Renal cortical epithelial cell (primary cell): ENCODE results near the gene MTMR2. TPM values are rescaled to one million over a fixed set of nuclear protein-coding genes. Genes with fewer than 3 reads are reported as not detected.
"Not testable (repeated sequence)": the region's sequence is repeated elsewhere in the genome, so short reads cannot be mapped to it uniquely, and the experiment has no call there.

ENCODE experiments used
- DNase-seq: peaks from one replicate; pipeline ENCODE4 v3.0.0-alpha.2; 2011; ENCODE audit warnings: low read depth
- total RNA-seq: library from RNA; depleted of rRNA; stranded (reverse); fragments of >200 nt; gene quantifications from 2 replicates; pipeline ENCODE4 v1.2.3, GENCODE V29; 2014

MTMR2 gene
- total RNA-seq, 1 donor from 2014 or later, result 67.1 TPM

GRCh38 chr11:95884802-95885201 lies 39.1 kb downstream of the MTMR2 start:
- no peak for DNase-seq

DNA sequence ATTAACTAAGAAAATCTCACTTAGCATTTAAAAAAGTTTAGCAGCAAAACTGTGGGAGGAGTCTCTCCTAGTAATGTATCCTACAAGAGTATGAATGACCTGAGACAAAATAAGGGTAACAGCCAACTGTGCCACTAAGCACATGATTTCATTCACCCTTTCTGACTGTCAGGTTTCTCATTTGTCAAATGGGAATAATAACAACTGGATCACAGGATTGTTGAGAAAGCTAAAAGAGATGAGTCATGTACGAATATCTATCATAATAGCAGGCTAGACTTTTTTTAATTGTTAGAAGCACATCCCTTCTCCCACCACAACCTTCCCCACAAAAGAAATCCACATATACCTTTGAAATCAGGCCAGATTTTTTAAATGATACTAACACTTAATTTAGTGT lies 39.5 kb downstream of the MTMR2 start:
- peak; percentile 88 for DNase-seq

GRCh38 chr11:95883381-95883780 lies 40.5 kb downstream of the MTMR2 start:
- DNase-seq, result no peak

- peak; percentile 99 for DNase-seq
Observed at GRCh38 chr11:95877291-95877690, 46.6 kb downstream of the MTMR2 start.

GRCh38 chr11:95870877-95871276 lies 53.0 kb downstream of the MTMR2 start:
- DNase-seq, result not testable (repeated sequence)

- no peak for DNase-seq
Observed at GRCh38 chr11:95867105-95867504, 56.8 kb downstream of the MTMR2 start.

DNA sequence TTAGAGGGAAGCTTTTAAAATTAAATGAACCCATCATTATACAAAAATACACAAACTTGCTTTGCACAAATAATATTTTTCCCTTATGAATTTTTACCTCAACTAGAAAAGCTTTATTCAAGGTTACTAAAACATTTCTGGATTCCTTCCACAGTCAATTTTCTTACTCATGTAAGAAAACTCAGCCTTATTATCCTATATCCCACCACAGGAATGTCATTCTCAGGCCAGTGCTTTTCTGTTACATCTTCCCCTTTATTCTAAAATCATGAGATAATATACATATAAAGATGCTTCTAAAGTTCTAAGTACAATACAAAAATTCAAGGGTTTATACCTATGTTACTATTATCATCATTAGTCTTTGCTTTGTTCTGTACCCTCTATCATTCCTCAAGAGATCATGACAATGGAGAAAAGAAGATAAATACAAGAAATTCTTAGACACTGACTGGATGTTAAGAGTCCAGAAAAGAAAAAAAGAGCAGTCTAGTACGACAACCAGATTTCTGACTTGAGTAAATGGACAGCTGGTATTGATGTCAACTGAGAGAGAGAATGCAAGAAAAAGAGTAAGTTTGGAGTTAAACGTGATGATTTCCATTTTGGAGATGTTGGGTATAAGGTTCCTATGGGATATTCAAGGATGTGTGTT lies 60.3 kb downstream of the MTMR2 start:
- no peak for DNase-seq

DNA sequence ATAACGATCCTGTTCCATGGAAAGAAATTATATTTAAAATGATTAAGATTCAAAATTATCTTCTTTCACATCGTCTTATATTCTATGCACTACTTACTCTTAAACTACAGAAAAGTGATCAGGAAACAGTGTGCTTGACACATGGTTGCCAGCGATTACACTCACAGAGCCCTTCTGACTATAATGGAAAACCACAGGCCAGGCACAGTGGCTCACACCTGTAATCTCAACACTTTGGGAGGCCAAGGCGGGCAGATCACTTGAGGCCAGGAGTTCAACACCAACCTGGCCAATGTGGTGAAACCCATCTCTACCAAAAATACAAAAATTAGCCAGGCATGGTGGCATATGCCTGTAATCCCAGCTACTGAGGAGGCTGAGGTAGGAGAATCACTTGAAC lies 63.9 kb downstream of the MTMR2 start:
- DNase-seq, result not testable (repeated sequence)

DNA sequence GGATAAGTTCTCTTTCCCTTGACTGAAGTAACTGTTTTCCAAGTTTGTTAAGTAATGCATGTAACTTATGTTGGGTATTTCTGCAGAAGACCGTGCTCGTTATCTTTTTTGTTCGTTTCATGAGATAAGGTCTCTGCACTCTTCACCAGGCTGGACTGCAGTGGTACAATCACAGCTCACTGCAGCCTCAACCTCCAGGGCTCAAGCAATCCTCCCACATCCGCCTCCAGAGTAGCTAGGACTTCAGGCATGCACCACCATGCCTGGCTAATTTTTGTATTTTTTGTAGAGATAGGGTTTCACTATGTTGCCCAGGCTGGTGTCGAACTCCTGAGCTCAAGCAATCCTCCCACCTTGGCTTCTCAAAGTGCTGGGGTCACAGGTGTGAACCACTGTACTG lies 69.5 kb downstream of the MTMR2 start:
- DNase-seq, result not testable (repeated sequence)

DNA sequence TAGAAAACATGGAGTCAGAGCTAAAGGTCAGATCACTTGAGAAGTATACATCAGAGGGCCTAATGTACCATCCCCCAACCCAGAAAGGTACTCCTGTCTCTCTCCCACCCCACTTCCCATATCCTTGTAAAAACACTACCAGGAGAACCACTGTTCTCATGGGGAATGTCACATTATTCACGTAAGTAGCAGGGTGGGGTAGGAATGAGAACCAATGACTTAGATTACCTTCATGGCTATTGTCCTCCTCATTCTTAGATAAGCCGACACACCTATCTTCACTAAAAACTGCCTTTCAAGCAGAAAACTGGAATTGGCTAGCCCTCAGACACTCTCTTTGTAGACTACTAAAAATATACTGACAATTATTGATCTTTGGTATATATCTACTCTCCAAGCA lies 70.0 kb downstream of the MTMR2 start:
- DNase-seq, result no peak

DNA sequence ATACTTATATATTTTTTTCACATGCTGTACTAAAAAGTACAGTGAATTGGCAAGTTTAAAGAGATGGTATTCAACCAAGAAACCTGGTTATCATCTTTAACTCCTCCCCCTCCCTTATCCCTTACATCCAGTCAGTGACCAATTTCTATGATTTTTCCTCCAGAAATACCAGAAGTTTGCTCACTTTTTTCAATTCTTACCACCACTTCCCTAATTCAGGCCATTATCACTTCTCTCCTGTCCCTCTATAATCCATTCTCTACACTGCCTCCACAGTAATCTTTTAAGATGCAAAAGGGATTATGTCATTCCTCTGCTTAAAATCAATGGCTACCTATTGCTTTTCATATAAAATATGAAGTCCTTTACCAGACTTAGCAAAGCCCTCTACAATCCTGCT lies 70.8 kb downstream of the MTMR2 start:
- no peak for DNase-seq

DNA sequence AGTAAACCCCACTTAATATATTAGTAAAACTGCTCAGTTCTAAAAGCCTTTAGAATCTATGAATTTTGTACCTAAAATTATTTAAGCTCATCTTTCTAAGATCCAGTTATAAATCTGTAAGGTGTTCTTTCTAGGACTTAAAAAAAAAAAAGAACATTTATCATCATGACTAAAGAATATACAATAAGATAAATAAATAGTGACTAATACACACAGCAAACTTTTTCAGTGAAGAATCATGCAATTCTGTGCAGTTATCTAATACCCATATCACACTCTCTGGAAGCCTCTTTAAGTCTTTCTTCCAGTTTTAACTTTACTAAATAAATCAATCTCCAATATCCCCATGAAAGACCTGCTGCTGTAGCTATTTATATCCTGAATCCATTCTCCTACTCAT lies 73.8 kb downstream of the MTMR2 start:
- no peak for DNase-seq

- DNase-seq, result peak; percentile 88
Observed at GRCh38 chr11:95849087-95849825, 74.7 kb downstream of the MTMR2 start.

DNA sequence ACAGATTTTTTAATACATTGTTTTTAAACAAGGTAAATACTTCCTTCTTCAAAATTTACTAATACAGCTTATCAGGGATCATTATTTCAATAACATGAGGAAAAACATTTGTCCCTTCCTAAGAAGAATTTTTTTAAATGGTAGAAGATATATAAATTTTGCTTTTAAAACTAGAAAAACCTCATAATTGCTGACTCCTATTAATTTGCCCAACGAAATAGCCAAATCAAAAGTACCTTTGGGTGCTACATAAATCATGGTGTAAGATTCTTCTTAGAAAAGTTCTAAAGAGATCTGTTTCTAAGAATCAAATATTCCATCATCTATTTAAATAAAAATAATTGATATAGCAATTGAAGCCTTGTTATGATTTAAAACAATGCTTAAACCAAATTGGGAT lies 78.7 kb downstream of the MTMR2 start:
- DNase-seq, result no peak

DNA sequence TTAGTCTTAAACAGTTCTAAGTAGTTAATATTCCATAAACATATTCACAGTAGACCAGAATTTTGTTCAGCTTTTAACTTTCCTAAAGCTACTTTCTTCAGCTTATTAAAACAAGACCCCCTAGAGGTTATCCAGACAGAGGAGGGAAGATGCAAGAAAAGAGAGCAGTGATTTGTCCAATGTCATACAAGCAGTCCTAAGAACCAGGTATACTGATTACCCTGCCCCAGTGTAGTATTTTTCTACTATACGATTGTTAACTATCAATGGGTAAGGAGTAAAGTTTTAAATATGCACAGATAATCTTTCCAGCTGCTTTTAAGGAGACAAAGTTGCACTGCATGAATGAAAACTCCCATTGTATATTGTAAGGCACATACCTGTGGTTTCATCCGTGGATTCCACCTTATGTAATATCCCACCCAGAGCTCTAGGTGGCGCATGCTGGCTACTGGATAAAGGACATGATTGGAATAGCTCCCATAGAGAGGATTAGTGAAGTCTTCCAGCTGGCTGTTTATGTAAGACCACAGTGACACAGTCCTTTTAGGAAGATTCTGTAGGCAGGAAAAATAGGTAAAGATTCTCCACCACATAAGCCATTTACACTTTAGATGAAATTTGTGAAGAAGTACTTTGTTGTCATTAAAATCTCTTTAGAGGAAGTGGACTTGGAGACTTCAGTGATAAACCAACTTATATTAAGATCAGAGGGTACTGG lies 88.0 kb downstream of the MTMR2 start:
- peak; percentile 85 for DNase-seq

GRCh38 chr11:95835351-95835750 lies 88.6 kb downstream of the MTMR2 start:
- DNase-seq, result no peak

DNA sequence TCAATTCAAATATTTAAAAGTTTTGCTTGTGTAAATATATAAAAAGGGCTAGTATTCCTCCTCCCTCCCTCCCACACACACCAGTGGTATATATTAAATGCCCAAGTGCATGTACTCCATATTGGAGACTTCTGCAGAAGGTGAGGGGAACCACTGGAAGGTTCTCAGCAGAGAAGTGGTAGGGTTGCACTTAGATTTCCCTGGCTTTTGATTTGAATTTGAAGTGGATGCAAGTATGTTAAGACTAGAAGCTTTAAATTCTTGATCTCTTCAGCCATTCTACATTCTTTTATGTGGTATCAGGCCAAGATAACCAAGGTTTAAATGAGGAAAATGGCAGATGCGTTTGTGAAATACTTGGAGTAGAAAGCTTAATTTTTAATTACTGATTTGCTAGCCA lies 90.5 kb downstream of the MTMR2 start:
- no peak for DNase-seq

DNA sequence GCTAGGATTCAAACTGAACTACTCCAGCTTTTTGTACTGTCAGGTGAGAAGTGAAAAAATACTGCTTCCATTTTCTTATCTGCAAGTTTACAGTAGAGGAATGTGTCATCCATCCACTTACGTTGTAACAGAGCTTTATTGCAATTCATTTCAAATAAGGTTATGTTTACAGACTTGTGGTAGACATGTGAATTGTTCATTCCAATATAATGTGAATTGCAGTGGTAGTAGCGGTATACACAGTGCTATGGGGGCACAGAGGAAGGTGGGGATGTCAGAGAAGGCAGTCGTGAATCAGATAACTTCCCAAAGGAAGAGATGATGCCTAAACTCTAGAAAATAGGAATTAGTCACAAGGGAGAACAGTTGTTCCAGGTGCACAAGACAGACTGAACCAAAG lies 91.1 kb downstream of the MTMR2 start:
- no peak for DNase-seq

- DNase-seq, result peak; percentile 92
Observed at GRCh38 chr11:95831198-95831883, 92.6 kb downstream of the MTMR2 start.

GRCh38 chr11:95829580-95830259 lies 94.2 kb downstream of the MTMR2 start:
- no peak for DNase-seq

DNA sequence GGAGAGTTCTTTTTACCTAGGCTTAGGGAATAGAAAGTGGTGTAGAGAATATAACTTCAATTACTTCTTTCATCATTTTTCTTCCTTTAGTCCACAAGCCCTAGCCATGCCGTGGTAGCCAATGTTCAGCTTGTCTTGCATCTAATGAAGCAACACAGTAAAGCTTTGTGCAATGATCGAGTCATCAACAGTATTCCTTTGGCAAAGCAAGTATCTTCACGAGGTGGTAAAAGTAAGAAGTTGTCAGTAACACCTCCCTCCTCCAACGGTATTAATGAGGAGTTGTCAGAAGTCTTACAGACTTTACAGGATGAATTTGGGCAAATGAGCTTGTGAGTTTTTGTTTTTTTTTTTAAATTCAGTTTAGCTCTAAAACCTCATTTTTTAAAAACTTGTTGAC lies 96.2 kb downstream of the MTMR2 start:
- no peak for DNase-seq

DNA sequence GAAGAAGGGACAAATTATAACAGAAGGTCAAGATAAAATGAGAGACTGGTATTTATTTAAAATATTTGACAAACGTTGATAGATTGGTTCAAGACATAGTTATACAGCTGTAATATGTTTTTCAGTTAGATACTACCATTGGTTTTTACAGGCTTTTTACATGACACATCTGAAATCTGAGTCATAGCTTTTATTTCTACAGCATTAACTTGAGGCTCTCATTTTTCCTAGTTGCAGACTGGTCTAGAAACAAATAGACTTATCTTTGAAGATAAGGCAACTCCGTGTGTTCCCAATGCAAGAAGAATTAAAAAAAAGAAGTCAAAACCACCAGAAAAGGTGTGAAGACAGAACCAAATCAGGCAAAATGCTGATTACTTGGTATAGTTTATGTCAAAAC lies 102.3 kb downstream of the MTMR2 start:
- peak; percentile 42 for DNase-seq
